Measurements from ENCODE around the gene CMIP.
"Not testable (repeated sequence)": the region's sequence is repeated elsewhere in the genome, so short reads cannot be mapped to it uniquely, and the experiment has no call there.

DNA sequence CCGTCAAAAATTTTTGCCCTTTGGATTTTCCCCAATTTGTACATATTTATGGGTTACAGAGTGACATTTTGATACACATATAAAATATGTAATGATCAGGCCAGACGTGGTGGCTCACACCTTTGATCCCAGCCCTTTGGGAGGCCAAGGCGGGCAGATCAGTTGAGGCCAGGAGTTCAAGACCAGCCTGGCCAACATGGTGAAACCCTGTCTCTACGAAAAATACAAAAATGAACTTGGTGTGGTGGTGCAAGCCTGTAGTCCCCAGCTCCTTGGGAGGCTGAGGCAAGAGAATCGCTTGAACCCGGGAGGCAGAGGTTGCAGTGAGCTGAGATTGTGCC is 296.8 kb downstream of the CMIP start:
- TF ChIP-seq, protein P1, sequence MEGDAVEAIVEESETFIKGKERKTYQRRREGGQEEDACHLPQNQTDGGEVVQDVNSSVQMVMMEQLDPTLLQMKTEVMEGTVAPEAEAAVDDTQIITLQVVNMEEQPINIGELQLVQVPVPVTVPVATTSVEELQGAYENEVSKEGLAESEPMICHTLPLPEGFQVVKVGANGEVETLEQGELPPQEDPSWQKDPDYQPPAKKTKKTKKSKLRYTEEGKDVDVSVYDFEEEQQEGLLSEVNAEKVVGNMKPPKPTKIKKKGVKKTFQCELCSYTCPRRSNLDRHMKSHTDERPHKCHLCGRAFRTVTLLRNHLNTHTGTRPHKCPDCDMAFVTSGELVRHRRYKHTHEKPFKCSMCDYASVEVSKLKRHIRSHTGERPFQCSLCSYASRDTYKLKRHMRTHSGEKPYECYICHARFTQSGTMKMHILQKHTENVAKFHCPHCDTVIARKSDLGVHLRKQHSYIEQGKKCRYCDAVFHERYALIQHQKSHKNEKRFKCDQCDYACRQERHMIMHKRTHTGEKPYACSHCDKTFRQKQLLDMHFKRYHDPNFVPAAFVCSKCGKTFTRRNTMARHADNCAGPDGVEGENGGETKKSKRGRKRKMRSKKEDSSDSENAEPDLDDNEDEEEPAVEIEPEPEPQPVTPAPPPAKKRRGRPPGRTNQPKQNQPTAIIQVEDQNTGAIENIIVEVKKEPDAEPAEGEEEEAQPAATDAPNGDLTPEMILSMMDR (IDR thresholded peaks at IDR 0.05): not testable (repeated sequence)
- TF ChIP-seq POLR2A (IDR thresholded peaks at IDR 0.05): not testable (repeated sequence)

Data from esophagus squamous epithelium (tissue), 4 donors.